HG02938 (cell line): ENCODE results near the gene TPSB2.

Source experiments
- ATAC-seq: cut with Tn5 transposase; IDR thresholded peaks from one replicate; pipeline ENCODE4 v1.9.1; 2021; ENCODE audit warnings: mild to moderate bottlenecking, moderate library complexity; ENCODE audit not compliant: unreplicated experiment

TPSB2 gene

DNA sequence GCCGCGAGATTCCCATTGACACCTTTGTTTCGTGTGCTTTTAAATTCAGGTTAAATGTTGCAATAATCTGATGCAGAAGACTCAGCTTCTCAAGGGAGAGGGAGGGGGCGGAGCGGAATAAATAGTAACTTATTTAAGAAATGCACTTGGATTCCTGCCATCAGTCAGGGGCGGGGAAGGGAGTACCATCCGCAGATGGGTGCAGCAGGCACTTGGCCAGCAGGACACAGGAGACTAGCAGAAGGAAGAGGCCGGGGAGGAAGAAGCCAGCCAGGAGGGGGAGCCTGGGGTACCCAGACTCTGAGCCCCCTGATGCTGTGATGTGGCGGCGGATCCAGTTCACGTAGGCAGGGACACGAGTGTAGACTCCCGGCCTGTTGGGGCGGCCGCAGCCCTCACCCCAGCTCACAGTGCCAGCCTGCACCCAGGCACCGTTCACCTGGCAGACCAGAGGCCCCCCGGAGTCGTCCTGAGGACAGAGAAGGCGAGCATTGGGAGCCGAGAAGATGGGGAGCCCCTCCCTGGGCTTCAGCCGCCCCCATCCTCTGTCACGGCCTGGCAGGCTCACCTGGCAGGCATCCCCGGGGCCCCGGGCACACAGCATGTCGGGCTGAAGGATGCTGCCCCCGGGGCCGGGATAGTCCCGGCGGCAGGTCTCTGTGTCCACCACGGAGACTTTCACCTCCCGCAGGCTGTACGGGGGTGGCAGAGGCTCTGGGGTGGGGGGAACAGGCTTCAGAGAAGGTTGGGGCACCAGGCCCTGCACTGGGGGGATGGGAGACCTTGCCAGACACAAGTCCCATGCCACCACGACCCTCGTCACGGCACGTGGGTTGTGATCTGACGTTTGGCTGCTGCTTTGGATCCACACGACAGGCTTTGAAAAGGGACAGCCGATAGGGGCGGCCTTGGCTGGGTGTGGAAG lies 8.1 kb downstream of the TPSB2 start:
- ATAC-seq: no peak

DNA sequence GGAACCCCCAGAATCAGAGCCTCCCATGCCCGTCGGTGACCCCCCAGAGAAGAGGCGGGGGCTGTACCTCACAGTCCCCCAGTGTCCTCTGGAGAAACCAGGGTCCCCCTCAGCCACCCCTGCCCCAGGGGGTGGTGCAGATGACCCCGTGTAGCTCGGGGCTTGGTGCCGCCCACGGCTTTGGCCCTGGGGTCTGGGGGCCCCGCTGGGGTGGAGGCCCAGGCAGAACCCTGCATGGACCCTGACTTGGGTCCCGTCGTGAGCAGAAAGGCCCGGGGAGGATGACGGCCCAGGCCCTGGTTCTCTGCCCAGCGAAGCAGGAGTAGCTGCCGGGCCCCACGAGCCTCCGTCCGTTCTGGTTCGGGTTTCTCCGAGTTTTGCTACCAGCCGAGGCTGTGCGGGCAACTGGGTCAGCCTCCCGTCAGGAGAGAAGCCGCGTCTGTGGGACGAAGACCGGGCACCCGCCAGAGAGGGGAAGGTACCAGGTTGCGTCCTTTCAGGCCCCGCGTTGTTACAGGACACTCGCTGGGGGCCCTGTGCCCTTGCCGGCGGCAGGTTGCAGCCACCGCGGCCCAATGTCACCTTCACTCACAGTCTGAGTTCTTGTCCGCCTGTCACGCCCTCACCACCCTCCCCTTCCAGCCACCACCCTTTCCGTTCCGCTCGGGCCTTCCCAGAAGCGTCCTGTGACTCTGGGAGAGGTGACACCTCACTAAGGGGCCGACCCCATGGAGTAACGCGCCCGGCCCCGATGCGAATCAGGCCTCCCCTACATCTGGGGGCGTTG lies 8.9 kb downstream of the TPSB2 start:
- no peak for ATAC-seq

DNA sequence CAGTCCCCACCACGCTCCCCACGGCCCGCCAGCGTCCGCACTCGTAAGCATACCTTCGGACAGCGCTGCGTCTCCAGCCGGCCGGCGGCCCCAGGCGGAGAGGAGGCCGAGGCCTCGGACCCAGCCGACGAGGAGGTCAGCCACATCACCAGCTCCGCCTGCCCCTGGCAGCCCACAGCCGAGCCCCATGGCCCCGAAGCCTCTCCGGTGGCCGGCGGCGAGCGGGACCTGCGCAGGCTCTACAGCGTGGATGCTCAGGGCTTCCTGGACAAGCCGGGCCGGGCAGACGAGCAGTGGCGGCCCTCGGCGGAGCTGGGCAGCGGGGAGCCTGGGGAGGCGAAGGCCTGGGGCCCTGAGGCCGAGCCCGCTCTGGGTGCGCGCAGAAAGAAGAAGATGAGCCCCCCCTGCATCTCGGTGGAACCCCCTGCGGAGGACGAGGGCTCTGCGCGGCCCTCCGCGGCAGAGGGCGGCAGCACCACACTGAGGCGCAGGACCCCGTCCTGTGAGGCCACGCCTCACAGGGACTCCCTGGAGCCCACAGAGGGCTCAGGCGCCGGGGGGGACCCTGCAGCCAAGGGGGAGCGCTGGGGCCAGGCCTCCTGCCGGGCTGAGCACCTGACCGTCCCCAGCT lies 9.8 kb downstream of the TPSB2 start:
- ATAC-seq: no peak

DNA sequence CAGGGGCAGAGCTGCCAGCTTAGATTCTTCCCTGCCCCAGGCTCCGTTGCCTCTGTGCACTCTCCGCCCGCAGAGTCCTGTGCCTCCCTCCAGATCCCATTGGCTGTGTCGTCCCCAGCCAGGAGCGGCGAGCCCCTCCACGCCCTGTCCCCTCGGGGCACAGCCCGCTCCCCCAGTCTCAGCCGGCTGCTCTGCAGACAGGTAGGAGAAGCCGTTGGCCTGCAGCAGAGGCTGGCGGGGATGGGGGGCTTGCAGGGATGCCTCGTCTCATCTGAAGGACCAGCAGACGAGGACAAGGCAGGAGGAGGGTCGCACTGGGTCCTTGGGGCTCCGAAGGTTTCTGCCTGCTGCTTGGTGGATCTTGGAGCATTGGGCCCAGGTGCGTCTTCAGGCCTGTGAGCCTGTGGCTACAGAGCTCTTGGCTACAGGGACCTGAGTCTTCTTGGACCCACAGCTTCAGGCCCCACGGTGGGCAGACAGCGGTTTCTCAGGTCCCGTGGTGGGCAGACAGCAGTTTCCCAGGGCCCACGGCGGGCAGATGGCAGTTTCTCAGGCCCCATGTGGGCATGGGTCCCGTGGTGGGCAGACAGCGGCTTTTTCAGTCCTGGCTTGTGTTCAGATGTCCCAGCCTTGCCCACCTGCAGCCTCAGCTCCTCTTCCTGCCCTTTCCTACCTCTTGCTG lies 10.9 kb downstream of the TPSB2 start:
- no peak for ATAC-seq

DNA sequence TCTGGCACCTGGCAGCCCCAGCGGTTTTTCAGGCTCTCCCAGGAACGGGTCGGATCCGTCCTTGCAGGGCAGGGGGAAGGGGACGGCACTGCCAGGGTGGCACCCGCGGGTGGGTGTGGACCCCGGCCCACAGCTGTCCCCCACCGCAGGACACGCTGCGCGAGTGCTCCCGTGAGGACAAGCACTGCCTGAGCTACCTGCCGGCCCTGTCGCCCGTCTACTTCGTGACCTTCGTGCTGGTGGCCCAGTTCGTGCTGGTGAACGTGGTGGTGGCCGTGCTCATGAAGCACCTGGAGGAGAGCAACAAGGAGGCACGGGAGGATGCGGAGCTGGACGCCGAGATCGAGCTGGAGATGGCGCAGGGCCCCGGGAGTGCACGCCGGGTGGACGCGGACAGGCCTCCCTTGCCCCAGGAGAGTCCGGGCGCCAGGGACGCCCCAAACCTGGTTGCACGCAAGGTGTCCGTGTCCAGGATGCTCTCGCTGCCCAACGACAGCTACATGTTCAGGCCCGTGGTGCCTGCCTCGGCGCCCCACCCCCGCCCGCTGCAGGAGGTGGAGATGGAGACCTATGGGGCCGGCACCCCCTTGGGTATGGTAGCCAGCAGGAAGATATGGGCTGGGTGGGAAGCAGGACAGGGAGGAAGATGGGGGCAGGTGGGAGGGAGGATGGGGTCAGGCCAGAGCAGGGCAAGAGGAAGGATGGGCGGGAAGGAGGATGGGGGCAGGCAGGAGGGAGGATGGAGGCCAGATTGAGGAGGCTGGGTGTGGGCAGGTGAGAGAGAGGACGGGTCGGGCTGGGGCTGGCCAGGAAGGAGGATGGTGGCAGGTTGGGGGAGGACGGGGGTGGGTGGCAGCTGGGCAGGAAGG lies 11.7 kb downstream of the TPSB2 start:
- ATAC-seq: no peak

DNA sequence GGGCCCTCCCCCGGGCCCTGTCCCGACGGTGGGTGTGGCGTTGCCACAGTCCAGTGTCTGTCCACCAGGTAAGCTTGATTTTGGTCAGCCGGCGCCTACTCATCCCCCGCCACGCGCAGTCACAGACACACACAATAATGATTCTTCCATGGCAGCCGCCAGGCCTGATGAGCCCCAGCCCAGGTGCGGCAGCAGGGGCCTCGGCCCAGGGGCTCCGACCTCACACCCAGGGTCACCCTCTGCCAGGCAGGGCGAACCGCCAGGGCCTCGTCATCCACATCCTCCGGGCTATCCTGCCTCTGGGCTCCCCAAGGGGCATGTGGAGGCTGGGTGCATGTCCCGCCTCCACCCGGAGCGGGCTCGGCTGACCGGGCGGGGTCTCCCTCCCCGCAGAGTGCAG lies 12.5 kb downstream of the TPSB2 start:
- ATAC-seq: no peak

DNA sequence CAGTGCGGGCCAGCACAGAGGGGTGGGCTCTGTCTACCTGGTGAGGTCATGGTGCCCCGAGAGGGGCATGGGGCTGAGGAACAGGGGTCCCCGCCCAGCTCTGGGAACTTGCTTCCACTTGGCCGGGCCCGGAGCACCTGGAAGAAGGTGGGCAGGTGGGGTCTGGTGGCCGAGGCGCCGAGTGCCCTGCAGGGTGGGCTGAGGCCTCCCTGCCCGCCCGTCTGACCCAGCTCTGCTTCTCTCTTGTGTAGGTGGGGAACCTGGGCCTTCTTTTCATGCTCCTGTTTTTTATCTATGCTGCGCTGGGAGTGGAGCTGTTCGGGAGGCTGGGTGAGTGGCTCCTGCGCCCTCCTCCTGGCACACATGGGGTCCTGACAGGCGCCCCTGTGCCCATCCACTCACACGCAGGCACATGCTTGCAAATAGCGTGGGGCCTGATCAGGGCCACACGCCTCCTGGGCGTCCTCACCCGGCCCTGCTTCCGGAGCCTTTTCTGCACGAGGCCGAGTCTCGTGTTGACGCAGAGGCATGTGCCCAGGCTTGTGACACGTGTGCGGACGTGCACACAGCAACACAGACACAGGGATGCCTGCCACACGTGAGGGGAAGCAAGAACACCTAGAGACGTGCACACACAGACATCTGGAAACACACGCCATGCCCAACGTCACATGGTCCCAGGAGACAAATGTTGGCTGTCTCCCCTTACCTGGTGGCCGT lies 13.1 kb downstream of the TPSB2 start:
- no peak for ATAC-seq

DNA sequence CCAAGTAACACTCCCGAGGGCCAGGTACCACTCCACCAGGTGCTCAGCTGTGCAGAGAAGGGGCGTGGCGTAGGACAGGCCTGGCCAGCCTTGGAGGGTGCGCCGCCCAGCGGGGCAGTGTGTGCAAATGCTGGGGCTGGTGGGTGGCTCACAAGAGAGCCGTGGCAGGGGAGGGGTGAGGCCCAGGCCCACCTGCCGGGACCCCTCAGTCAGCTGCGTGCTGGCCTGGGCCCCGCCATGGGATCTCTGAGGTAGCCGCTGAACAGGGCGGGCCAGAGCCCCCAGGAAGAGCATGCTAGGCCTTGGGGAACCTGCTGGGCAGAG lies 13.7 kb downstream of the TPSB2 start:
- no peak for ATAC-seq

DNA sequence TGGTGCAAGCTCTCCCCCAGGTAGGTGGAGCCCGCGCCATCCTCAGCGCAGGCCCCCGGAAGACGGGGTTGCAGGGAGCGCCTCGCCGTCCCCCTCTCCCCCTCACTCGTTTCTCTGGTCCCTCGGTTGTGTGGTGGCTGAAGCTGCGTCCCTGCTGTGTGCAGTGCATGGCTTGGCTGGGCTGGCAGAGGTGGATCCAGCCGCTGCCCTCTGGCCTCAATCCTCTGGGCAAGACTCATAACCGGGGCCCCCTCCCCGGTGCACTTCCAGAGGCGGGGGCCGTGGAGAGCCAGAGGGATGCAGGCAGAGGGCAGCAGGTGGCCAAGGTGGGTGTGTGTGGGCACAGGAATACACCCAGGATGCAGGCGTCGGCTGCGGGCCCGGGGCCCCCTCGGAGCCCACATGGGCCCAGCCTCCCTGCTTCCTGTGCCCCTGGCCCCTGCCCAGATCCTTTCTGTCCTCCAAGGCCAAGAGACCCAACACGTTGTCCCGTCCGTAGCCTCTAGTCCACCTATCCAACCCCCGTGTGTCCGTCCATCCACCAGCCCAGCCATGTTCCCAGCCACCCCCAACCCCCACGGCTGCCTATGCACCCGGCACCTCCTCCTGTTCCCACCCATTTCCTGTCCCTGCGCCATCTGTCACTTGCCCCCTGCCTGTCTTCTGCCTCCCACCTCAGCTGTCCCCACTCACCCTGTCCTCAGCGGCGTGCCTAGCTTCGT lies 14.2 kb downstream of the TPSB2 start:
- ATAC-seq: no peak

DNA sequence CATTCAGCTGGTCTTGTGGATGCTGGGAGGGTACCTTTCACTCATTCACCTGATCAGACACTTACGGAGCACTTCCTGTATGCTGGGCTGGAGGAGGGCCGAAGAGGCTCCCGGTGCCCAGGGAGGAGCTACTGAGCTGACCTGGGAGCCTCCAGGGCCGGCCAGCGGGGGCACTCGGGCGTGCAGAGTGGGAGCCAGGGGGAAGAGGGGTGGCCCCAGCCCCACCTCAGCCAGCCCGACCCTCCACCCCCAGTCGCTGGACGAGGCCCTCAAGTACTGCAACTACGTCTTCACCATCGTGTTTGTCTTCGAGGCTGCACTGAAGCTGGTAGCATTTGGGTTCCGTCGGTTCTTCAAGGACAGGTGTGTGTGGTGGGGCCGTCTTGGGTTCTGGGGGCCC lies 15.3 kb downstream of the TPSB2 start:
- no peak for ATAC-seq

DNA sequence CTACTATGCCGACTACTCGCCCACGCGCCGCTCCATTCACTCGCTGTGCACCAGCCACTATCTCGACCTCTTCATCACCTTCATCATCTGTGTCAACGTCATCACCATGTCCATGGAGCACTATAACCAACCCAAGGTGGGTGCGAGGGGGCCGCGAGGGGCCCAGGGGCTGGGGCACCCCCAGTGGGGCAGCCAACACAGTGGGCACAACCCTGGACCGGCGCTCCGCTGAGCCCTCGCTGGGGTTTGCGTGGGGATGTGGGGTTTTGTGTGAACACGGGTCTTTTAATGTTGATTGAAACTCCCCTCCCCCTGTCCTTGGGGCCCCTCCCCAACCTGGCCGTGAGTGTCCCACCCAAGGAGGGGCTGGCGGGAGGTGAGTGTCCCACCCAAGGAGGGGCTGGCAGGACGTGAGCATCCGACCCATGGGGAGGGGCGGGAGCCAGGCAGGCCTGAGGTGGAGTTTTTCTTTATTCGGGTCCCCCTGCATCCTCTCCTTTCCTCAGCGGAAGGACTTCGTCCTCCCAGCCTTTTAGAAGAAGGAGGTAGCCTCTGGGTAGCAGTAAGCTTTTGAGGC lies 16.1 kb downstream of the TPSB2 start:
- no peak for ATAC-seq

DNA sequence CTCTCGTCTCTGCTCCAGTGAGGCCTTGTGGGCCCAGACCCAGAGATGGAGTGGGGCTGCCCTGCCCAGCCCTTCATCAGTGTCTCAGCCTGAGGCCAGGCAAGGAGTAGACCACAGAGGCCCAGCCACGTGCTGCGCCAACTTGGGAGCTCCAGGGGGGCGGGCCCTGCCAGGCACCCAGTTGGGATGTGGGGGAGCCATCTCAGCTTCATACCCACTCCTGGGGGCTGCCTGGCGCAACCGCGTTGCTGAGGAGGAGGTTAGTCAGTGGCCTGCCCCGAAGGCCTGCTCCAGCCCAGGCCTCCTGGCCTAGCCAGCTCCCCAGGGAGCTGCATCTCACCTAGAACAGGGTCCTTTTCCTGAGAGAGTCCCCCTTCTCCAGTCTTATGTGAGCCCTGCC lies 16.8 kb downstream of the TPSB2 start:
- ATAC-seq: no peak

DNA sequence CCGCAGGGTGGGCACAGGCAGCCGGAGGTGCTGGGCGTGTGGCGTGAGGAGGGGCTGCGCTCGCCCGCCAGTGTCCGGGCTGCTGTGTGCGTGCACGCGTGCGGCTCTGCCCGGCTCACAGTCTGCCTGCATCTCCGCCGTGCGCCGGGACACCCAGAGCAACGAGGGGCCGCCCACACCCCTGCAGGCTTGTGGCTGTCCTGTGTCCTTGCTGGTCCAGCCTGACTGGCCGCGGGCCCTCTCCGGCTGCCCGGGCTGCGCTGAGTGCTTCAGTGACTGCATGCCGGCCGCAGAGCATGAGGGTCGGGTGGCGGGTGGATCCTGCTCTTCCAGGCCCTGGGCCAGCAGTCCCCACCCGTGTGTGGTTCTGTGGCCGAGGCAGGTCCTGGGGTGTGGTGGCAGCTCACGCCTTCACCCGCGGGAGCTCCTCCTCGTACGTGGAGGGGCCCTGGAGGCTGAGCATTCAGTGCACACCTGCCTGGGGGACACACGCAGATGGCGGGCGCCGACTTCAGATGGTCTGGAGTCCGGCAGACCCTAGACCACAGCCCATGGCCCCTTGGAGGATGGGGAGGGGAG lies 17.3 kb downstream of the TPSB2 start:
- no peak for ATAC-seq

DNA sequence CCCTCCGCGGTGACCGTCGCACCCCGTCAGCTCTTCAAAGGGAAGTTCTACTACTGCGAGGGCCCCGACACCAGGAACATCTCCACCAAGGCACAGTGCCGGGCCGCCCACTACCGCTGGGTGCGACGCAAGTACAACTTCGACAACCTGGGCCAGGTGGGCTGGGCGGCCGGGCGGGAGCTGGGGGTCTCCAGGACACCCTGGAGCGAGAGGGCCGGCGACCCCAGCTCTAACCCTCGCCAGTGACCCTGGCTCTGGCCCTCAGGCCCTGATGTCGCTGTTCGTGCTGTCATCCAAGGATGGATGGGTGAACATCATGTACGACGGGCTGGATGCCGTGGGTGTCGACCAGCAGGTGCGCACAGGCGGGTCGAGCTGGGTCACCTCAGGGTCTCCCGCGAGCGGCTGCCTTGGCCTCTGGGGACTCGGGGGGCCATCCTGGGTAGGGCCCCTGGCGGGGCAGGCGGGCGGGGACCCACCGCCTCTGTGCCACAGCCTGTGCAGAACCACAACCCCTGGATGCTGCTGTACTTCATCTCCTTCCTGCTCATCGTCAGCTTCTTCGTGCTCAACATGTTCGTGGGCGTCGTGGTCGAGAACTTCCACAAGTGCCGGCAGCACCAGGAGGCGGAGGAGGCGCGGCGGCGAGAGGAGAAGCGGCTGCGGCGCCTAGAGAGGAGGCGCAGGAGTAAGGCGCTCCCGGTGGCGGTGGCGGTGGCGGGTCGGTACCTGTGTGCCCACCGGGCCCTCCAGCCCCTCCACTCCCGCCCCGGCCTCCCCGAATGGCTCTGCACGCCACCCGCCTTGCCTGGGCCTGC lies 18.3 kb downstream of the TPSB2 start:
- no peak for ATAC-seq

DNA sequence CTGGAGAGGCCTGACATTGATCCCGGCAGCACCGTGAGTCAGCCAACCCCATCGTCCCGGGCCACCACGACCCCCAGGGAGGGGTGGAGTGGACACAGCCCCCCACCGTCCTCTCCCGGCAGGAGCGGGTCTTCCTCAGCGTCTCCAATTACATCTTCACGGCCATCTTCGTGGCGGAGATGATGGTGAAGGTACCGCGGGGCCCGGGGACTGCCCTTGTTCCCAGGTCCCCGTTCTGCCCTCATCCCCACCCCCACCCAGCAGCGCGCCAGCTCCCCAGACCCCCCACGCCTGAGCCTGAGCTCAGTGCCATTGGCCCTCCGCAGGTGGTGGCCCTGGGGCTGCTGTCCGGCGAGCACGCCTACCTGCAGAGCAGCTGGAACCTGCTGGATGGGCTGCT lies 19.5 kb downstream of the TPSB2 start:
- ATAC-seq: no peak

DNA sequence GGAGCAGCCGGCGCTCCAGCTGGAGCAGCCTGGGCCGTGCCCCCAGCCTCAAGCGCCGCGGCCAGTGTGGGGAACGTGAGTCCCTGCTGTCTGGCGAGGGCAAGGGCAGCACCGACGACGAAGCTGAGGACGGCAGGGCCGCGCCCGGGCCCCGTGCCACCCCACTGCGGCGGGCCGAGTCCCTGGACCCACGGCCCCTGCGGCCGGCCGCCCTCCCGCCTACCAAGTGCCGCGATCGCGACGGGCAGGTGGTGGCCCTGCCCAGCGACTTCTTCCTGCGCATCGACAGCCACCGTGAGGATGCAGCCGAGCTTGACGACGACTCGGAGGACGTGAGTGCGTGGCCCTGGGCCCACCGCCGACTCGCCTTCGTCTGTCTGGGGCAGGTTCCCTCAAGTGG lies 20.9 kb downstream of the TPSB2 start:
- ATAC-seq: no peak

DNA sequence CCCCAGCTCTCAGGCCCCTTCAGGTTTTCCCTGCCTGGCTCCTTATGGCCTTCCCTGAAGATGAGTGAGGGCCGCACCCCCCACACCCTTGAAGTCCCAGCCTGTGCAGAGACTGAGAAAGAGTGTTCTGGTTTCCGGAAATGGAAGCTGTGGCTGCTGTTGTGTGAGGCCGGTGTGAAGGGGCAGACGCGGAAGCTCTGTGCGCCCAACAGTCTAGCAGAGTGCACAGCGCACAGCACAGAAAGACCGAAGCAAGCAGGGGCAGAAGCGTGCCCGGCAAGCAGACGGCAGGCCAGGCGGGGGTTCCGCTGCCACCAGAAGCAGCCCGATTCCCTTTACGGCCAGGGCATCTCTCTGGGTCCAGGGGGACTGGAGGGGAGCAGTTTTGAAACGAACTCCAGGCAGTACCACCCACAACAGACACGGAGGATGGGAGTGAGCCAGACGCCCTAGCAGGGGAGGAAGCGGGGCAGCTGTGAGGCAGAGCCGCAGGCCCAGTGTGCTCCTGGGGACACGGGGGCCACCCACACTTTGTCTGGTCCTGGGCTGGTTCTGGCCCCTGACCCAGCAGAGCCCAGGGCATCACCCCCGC lies 21.6 kb downstream of the TPSB2 start:
- ATAC-seq: no peak
